Dedifferentiated amniotic fluid mesenchymal stem cell (primary cell): ENCODE measurements around the gene XG.
"Not testable (repeated sequence)": the region's sequence is repeated elsewhere in the genome, so short reads cannot be mapped to it uniquely, and the experiment has no call there.

Source experiments
- DNase-seq: peaks from one replicate; pipeline ENCODE4 v3.0.0-alpha.2; 2016; ENCODE audit errors: extremely low spot score

XG gene

GRCh38 chrX:2780472-2781225, 28.8 kb downstream of the XG start:
- not testable (repeated sequence) for DNase-seq

- no peak for DNase-seq
These were observed 29.4 kb downstream of the XG start for GRCh38 chrX:2781226-2781571.

GRCh38 chrX:2781698-2782097, 29.9 kb downstream of the XG start:
- DNase-seq: no peak

- DNase-seq: no peak
These were observed 30.3 kb downstream of the XG start for GRCh38 chrX:2782171-2782570.

- no peak for DNase-seq
These were observed 30.9 kb downstream of the XG start for GRCh38 chrX:2782778-2783177.

GRCh38 chrX:2784026-2784425, 32.2 kb downstream of the XG start:
- DNase-seq: no peak

DNA sequence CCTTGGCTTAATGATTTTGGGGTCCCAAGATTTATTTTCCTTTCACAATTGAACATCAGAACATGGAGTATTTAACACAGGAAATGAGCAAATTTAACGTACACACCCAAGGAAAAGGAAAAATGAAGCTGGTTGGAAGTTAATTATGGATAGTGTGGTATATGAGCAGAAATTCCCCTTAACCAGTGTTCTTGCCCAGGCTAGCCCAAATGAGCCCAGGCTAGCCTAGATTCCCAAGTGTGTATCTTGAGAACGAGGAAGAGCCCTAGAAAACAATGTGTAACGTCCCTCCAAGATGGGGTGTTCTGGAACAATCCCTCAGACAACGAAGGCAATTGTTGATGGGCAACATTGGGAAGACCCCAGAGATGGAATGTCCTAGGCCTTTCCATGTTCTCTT, 33.7 kb downstream of the XG start:
- no peak for DNase-seq

GRCh38 chrX:2788980-2789379, 37.1 kb downstream of the XG start:
- no peak for DNase-seq

- DNase-seq: no peak
These were observed 37.7 kb downstream of the XG start for GRCh38 chrX:2789569-2789968.

GRCh38 chrX:2793752-2794151, 41.9 kb downstream of the XG start:
- no peak for DNase-seq

DNA sequence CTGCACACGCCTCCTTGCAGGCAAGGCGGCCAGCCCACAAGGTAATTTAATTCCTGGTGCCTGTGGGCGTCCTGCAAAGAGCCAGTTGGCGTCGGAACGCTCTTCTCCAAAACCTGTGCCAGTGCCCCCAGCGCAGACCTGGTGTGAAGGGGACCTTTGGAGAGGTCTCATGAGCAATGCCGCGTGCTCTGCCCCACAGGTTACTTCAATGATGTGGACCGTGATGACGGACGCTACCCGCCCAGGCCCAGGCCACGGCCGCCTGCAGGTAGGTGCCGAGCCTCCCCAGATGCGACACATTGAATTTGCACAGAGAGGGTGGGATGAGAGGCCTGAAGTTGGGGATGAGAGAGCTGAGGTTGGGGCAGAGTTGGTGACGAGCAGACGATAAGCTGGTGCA, 42.5 kb downstream of the XG start:
- no peak for DNase-seq

DNA sequence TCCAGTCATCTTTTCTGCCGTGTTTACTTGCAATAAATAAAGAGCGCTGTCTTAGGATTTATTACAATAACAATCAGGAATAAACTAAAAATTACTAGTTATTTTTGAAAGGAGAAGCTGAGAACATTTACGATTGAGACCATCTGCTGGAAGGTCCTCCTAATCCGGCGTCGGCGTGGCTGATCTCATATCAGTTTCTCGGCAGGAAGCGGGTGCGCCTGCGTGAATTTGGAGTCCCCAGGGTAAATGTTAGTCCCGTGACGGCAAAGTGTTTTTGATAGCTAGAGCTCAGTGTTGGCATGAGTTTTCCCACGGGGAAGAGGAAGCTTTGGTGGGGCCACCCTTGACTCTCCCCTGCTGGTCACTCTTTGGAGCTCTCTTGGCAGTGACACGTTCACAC, 45.0 kb downstream of the XG start:
- DNase-seq: not testable (repeated sequence)

DNA sequence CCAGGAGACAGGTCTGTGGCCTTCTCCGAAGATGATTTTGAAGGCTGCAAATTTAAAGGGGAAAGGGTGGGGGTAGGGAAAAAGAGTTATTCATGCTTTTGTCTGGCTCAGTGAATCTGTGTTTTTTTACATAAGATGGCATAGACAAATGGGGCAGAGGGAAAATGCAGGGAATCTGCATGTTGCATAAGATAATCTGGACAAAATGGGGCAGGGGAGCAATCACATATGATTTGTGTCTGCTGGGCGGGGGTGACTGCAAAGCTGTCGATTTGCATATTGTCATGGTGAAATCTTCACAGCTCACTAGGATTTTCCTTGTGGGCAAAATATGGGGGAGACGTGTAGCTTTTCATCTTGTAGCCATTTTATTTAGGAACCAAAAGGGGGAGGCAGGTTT, 47.5 kb downstream of the XG start:
- no peak for DNase-seq

- not testable (repeated sequence) for DNase-seq
These were observed 48.1 kb downstream of the XG start for GRCh38 chrX:2799980-2800379.

GRCh38 chrX:2801223-2801622, 49.4 kb downstream of the XG start:
- DNase-seq: no peak

DNA sequence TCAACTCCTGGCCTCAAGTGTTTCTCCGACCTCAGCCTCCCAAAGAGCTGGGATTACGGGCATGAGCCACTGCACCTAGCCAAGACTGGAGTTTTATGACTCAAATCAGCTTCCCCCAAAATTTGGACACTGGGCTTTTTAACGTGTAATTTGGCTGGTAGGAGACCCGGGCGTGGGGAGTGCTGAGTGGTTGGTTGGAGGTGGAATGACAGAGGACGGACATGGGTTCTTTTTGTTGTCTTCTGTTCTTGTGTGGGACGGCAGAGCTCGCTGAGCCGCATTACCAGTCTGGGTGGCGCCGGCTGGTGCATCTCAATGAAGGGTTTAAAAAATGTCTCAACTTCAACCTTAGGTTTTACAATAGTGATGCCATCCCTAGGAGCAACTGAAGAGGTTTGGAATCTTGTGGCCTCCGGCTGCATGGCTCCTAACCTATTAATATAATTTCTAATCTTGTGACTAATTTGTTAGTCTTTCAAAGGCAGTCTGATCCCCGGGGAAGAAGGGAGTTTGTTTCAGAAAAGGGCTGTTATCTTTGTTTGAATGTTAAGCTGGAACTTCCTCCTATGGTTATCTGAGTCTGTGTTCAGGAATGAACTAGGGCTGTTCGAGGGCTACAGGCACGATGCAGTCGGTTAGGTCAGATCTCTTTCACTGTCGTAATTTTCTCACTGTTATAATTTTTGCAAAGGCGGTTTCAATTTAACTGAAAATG, 50.7 kb downstream of the XG start:
- not testable (repeated sequence) for DNase-seq

- DNase-seq: not testable (repeated sequence)
These were observed 51.6 kb downstream of the XG start for GRCh38 chrX:2803486-2803885.

DNA sequence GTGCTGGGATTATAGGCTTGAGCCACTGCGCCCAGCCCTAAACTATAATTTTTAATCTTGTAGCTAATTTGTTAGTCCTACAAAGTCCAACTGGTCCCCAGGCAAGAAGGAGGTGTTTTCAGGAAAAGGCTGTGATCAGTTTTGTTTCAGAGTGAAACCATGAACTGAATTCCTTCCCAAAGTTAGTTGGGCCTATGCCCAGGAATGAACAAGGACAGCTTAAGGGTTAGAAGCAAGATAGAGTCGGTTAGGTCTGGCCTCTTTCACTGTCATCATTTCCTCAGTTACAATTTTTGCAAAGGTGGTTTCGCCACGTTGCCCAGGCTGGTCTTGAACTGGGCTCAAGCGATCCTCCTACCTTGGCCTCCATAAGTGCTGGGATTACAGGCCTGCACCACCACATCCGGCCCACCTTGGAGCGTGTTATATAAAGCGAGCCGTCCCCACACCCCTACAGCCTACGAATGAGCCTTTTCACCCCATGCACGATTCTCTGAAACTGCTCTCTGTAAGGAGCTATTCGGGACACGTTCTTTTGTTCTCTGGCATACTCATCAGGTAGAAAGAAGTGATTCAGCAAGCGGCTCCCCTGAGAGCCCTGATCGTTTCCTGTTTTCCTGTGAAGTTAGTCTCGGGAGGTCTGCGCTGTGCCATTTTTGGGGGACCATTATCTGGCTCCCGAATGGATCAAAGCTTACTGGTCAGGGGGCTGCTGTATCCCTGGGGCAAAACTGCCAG, 52.4 kb downstream of the XG start:
- not testable (repeated sequence) for DNase-seq

DNA sequence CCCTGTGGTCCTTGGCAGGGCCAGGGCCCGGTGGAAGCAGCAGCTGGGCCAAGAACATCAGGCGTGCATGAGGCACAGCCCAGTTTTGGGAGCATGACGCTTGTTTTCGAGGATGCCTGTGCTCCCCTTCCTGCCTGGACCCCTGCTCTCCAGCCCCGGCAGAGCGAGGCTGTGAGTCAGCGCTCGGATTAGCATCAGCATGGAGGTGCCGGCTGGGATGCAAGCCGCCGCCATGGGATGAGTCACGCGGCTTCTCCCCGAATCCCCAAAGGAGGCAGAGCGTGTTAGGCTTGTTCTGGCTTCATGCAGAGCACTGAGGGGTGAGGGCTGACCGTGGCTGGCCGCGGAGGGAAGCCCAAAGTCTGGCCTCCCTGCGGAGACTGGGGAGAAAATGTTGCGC, 53.0 kb downstream of the XG start:
- peak; percentile 51 for DNase-seq

- no peak for DNase-seq
These were observed 59.4 kb downstream of the XG start for GRCh38 chrX:2811271-2811670.

DNA sequence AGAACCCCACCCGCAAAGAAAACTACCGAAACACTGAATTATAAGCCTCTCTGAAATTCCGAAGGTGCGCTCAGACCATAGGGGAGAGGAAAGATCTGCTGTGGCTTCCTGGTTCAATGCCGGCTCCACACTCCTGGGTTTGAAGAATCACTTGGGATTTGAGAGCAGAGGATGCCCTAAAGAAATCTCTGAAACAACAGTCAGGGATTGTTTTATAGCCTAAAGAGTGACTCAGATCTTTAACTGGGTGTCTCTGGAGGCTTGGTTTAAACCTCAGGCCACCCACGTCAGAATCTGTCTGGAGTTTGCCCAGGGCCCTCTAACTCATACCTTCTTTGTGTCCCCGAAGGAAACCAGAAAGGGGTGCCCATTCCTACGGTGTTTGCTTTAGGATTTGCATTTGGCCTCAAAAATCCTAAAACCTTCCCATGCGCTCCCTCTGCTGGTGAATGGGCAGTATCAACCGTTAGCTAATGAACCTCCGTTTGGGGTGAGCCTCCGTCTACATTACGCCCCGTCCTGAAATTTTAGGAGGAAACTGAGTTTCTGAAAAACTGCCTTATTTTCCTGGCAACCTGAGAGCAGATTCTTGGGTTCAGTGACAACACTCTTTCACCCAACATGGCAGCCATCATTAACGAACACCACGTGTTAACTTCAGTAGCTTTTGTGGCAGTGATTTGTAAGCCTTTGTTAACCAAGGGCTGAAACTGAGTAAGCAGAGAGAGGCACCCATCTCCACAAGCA, 60.5 kb downstream of the XG start:
- DNase-seq: peak; percentile 45

DNA sequence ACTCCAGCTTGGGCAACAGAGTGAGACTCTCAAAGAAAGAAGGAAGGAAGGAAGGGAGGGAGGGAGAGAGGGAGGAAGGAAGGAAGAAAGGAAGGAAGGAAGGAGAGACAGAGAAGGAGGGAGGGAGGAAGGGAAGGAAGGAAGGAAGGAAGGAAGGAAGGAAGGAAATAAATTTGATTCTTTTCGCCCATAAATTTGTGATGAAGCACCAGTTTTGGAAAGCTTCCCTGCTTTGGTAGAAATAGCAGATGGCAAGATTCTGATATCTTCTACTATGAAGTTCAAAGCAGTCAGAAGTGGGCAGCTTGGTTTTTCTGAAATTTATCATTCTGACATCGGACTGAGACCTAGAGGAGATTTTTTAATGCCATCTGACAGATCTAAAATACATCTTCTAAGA, 65.2 kb downstream of the XG start:
- DNase-seq: no peak
